Prostate gland (tissue), 2 donors: ENCODE data around the gene MVB12B.

Experiments used
- CTCF ChIP-seq, 4 experiments: fragments of 200-600 bp in 2 of 4; fragments of 450-650 bp in 2 of 4; sonication (generic) in 2 of 4; IDR thresholded peaks; 1 replicate in 3 of 4; 2 replicates in 1 of 4; pipeline ENCODE4 v1.5.1; 2016 to 2019; ENCODE audit warnings: antibody characterized with exemption in 4 of 4, mild to moderate bottlenecking in 2 of 4, moderate library complexity in 2 of 4
- POLR2A ChIP-seq: fragments of 450-650 bp; IDR thresholded peaks from one replicate; pipeline ENCODE4 v1.6.1; 2016; ENCODE audit warnings: antibody characterized with exemption, mild to moderate bottlenecking
- POLR2AphosphoS5 ChIP-seq: sonication (generic); formaldehyde crosslinking; IDR thresholded peaks from one replicate; pipeline ENCODE4 v1.6.1; 2017; ENCODE audit warnings: antibody characterized with exemption

GRCh38 chr9:126517833-126518356, 191.3 kb downstream of the MVB12B start:
- no peak for TF ChIP-seq CTCF (IDR thresholded peaks at IDR 0.05)
- no peak for TF ChIP-seq POLR2A
- no peak for TF ChIP-seq POLR2AphosphoS5
